ENCODE results near the gene MYO7A. TPM values are rescaled to one million over a fixed set of nuclear protein-coding genes. Genes with fewer than 3 reads are reported as not detected.
A peak's percentile ranks its signal among the peaks of the same experiment; 100 is the strongest.

The MYO7A gene
- total RNA-seq, 1 donor from 2014 or later: 0.97 TPM

GRCh38 chr11:77101043-77101537 is 27.0 kb upstream of the MYO7A start:
- H3K4me1 Mint-ChIP-seq: peaks cover 10% of the 10 kb centered on the region
- no peak overlapping the region for H3K4me2 ChIP-seq
- peak; percentile 40 for DNase-seq (ENCODE audit: low spot score)
- H3K27ac ChIP-seq: no peak overlapping the region
- no peaks in the 10 kb centered on the region for H3F3A ChIP-seq (ENCODE audit: low read depth)
- H4K20me1 ChIP-seq (ENCODE audit: low read depth): no peaks in the 10 kb centered on the region
- no peaks in the 10 kb centered on the region for H3K9me3 ChIP-seq (ENCODE audit: low read depth)
- H2AFZ ChIP-seq (replicated peaks): no peak overlapping the region
- H3K79me2 ChIP-seq (ENCODE audit: low read depth): no peaks in the 10 kb centered on the region
- peaks cover 8% of the 10 kb centered on the region for H3K9me3 Mint-ChIP-seq
- no peak overlapping the region for H3K9ac ChIP-seq
- H3K4me1 ChIP-seq: peaks cover 5% of the 10 kb centered on the region
- TF ChIP-seq EZH2 (IDR thresholded peaks at IDR 0.05): no peak
- no peak for TF ChIP-seq EZH2phosphoT487 (IDR thresholded peaks at IDR 0.05)
- peak; percentile 62 for TF ChIP-seq CTCF (IDR thresholded peaks at IDR 0.05)
- H3K36me3 Mint-ChIP-seq: peaks cover 2% of the 10 kb centered on the region
- H3K27me3 ChIP-seq: no peaks in the 10 kb centered on the region
- no peaks in the 10 kb centered on the region for H3K36me3 ChIP-seq
- H3K4me3 Mint-ChIP-seq: no peak overlapping the region
- peaks cover 9% of the 10 kb centered on the region for H3K27me3 Mint-ChIP-seq (ENCODE audit: insufficient read depth, low read depth)
- H3K4me3 ChIP-seq: no peak overlapping the region
- H3K27ac Mint-ChIP-seq: no peak overlapping the region

DNA sequence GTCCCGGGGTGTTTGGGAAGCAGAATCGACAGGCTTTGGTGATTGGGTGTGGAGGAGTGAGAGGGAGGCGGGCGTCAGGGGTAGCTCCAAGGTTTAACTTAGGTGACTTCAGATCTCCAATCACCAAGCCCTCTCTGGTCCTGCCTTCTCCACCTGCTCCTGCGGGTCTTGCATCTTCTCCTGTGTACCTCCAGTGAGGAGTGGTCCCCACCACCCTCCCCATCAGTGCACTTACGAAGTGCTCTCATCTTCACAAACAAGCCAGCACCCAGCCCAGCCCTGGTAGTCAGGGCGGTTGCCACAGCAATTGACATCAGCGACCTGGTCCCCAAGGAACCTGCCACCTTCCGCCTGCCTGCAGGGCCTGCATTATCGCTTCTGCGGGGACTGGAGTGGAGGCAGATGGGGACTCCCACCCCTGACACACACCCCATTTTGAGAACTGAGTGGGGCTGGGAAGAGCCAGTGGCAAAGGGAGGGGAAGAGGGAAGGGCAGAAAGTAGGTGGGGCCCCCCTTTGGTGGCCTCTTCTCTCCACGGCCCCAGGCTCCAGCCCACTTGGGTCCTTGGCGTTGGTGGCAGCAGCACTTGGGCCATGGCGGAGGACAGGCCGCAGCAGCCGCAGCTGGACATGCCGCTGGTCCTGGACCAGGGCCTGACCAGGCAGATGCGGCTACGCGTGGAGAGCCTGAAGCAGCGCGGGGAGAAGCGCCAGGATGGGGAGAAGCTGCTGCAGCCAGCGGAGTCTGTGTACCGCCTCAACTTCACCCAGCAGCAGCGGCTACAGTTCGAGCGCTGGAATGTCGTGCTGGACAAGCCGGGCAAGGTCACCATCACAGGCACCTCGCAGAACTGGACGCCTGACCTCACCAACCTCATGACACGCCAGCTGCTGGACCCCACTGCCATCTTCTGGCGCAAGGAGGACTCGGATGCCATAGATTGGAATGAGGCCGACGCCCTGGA is 25.5 kb upstream of the MYO7A start, which contains the start of gene OMP:
TSS of gene OMP (plus strand) at position 595 of the 965 bp plus-strand sequence. CDS start at position 595, 0 bp downstream.
- no peak within 1 kb of the TSS for H3K9ac ChIP-seq
- Mint-ChIP-seq H3K4me3 (no peak within 1 kb of the TSS), H3K36me3 (peaks cover 2% of the 10 kb centered on the region), H3K27ac (no peak within 1 kb of the TSS), H3K4me1 (peaks cover 5% of the 10 kb centered on the region), H3K27me3 (ENCODE audit: insufficient read depth, low read depth) (peaks cover 7% of the 10 kb centered on the region), H3K9me3 (peaks cover 8% of the 10 kb centered on the region)
- H4K20me1 ChIP-seq (ENCODE audit: low read depth): no peaks in the 10 kb centered on the region
- H3K4me2 ChIP-seq: no peak within 1 kb of the TSS
- H3F3A ChIP-seq (ENCODE audit: low read depth): no peaks in the 10 kb centered on the region
- H3K9me3 ChIP-seq (ENCODE audit: low read depth): no peaks in the 10 kb centered on the region
- no peak within 1 kb of the TSS for H3K27ac ChIP-seq
- H3K79me2 ChIP-seq (ENCODE audit: low read depth): no peaks in the 10 kb centered on the region
- no peak within 1 kb of the TSS for H3K4me3 ChIP-seq
- no peaks in the 10 kb centered on the region for H3K36me3 ChIP-seq
- H3K4me1 ChIP-seq: no peaks in the 10 kb centered on the region
- no peak within 1 kb of the TSS for H2AFZ ChIP-seq (replicated peaks)
- TF ChIP-seq EZH2phosphoT487 (IDR thresholded peaks at IDR 0.05) (no peak), CTCF (IDR thresholded peaks at IDR 0.05) (no peak), EZH2 (IDR thresholded peaks at IDR 0.05) (no peak)
- no peaks in the 10 kb centered on the region for H3K27me3 ChIP-seq
- no peak for DNase-seq (ENCODE audit: low spot score)

- no peaks in the 10 kb centered on the region for H3K79me2 ChIP-seq (ENCODE audit: low read depth)
- H3K9me3 Mint-ChIP-seq: peaks cover 8% of the 10 kb centered on the region
- no peak overlapping the region for H3K4me2 ChIP-seq
- no peak overlapping the region for H3K9ac ChIP-seq
- DNase-seq (ENCODE audit: low spot score): no peak
- H3K9me3 ChIP-seq (ENCODE audit: low read depth): no peaks in the 10 kb centered on the region
- no peak overlapping the region for H3K27ac Mint-ChIP-seq
- no peak overlapping the region for H3K27ac ChIP-seq
- no peaks in the 10 kb centered on the region for H3F3A ChIP-seq (ENCODE audit: low read depth)
- H3K36me3 ChIP-seq: no peaks in the 10 kb centered on the region
- H3K4me3 Mint-ChIP-seq: no peak overlapping the region
- no peaks in the 10 kb centered on the region for H3K27me3 ChIP-seq
- H4K20me1 ChIP-seq (ENCODE audit: low read depth): no peaks in the 10 kb centered on the region
- no peaks in the 10 kb centered on the region for H3K4me1 ChIP-seq
- H3K4me1 Mint-ChIP-seq: peaks cover 5% of the 10 kb centered on the region
- TF ChIP-seq EZH2phosphoT487 (IDR thresholded peaks at IDR 0.05) (no peak), CTCF (IDR thresholded peaks at IDR 0.05) (no peak), EZH2 (IDR thresholded peaks at IDR 0.05) (no peak)
- peaks cover 2% of the 10 kb centered on the region for H3K36me3 Mint-ChIP-seq
- H2AFZ ChIP-seq (replicated peaks): no peak overlapping the region
- peaks cover 7% of the 10 kb centered on the region for H3K27me3 Mint-ChIP-seq (ENCODE audit: insufficient read depth, low read depth)
- no peak overlapping the region for H3K4me3 ChIP-seq
Observed at GRCh38 chr11:77103319-77103718, 24.7 kb upstream of the MYO7A start.
